22Rv1 (cell line): ENCODE results near the gene EVL.

Source experiments
- H3K27ac ChIP-seq: fragments of 450-650 bp; 2 replicates; pipeline ENCODE4 v1.5.1; 2017
- ZFX ChIP-seq: fragments of 450-650 bp; IDR thresholded peaks from 2 replicates; pipeline ENCODE4 v1.6.1; 2017; ENCODE audit warnings: antibody characterized with exemption, borderline replicate concordance
- TF ChIP-seq, protein P1 (sequence below): fragments of 450-650 bp; IDR thresholded peaks from 2 replicates; pipeline ENCODE4 v1.5.1; 2017; ENCODE audit warnings: mild to moderate bottlenecking

Gene EVL

DNA sequence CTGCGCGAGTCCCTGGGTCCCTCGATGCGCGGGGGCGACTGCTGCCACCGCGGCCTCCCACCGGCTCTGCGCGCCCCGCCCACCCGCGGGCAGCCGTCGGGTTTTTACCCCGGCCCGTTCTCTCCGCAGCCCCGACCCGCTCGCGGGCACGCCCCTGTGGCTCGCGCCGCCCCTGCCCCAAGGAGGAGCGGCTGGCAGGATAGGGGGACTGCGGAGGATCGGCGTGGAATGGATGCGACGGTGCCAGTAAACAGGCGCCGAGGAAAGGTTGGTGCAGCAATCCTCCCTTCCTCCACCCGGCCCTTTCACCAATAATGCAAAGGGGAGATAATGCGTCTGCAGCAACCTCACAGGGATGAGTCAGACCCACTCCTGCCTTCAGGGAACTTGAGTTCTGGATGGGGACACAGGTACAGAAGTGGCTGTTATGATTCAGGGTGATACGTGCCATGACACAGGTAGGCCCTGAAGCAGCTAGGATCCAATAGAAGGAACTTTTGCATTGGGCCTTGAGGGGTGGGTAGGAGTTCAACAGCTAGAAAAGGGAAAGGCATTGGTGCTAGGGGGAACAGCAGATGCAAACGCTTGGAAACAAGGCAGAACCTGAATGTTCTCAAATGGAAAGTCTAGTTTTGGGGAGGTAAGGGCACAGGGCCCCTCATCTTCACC is 94.8 kb downstream of the EVL start:
- H3K27ac ChIP-seq, result no peak overlapping the region
- TF ChIP-seq ZFX, result no peak
- TF ChIP-seq, protein P1, sequence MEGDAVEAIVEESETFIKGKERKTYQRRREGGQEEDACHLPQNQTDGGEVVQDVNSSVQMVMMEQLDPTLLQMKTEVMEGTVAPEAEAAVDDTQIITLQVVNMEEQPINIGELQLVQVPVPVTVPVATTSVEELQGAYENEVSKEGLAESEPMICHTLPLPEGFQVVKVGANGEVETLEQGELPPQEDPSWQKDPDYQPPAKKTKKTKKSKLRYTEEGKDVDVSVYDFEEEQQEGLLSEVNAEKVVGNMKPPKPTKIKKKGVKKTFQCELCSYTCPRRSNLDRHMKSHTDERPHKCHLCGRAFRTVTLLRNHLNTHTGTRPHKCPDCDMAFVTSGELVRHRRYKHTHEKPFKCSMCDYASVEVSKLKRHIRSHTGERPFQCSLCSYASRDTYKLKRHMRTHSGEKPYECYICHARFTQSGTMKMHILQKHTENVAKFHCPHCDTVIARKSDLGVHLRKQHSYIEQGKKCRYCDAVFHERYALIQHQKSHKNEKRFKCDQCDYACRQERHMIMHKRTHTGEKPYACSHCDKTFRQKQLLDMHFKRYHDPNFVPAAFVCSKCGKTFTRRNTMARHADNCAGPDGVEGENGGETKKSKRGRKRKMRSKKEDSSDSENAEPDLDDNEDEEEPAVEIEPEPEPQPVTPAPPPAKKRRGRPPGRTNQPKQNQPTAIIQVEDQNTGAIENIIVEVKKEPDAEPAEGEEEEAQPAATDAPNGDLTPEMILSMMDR, result no peak

DNA sequence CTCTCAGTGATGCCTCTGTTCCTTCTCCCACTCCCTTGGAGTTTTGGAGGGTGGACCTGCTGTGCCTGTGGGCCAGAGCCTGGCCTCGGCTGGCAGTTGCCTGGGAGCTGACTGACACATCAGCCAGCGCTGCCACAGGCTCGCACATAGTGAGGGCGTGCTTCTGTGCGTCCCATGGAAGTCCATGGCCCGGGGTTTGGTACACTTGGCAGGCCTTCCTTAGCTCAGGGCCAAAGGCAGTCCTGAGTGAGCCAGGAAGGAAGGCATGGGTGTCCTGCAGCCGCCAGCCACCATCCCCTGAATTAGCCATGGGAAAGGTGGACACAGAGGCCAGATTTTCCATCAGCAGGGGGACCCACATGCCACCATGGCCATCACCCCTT is 95.3 kb downstream of the EVL start:
- TF ChIP-seq, protein P1, result no peak
- no peak for TF ChIP-seq ZFX
- no peak overlapping the region for H3K27ac ChIP-seq

DNA sequence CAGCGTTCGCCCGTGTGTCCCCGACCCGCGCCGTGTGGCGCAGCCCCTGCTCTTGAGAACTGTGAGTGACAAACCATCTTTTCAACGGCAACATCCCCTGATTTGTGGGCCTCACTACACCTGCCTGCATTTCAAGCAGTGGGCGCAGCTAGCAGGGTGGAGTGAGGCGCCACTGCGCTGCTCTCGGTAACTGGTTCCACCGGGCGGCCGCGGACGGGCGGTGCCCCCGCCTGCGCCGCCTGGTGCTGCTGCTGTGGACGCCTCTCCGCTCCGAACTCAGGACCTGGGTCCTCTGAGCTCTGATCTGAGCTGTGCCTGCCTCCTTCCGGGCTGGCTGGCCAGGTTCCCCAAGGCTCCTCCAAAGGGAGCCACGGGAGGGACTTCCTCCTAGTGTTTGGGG is 100.2 kb downstream of the EVL start:
- TF ChIP-seq, protein P1, result no peak
- no peak for TF ChIP-seq ZFX
- no peak overlapping the region for H3K27ac ChIP-seq

- no peak for TF ChIP-seq ZFX
- TF ChIP-seq, protein P1, result no peak
- H3K27ac ChIP-seq, result no peak overlapping the region
Measured at GRCh38 chr14:100165831-100166440, 100.7 kb downstream of the EVL start.

DNA sequence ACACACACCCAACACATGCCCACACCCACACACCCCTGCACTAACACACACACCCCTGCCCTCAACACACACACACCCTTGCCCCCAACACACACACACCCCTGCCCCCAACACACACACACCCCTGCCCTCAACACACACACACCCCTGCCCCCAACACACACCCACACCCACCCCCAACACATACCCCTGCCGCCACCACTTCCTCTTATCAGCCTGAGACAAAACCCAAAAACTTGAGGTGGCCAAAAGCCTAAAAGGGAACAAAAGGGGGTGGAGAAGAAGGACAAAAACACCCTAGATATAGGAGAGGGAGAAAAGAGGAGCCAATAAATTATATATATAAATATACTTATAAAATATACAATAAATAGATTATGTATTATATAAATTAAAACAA is 103.3 kb downstream of the EVL start:
- no peak overlapping the region for H3K27ac ChIP-seq
- TF ChIP-seq, protein P1, result no peak
- TF ChIP-seq ZFX, result no peak

DNA sequence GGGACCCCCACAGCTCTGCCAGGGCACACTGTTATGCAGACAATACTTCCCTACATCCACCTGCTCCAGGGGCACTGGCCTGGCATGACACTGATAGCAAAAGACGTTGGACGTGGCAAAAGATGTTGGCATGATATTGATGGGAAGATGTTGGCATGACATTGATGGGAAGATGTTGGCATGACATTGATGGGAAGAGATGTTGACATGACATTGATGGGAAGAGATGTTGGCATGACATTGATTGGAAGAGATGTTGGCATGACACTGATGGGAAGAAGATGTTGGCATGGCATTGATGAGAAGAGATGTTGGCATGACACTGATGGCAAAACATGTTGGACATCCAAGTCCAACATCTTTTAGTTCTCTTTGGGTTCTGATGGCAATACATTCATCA is 105.7 kb downstream of the EVL start:
- no peak overlapping the region for H3K27ac ChIP-seq
- no peak for TF ChIP-seq ZFX
- TF ChIP-seq, protein P1, result no peak

GRCh38 chr14:100172811-100173210 is 107.6 kb downstream of the EVL start:
- TF ChIP-seq ZFX, result no peak
- TF ChIP-seq, protein P1, result no peak
- no peak overlapping the region for H3K27ac ChIP-seq
